Activated gamma-delta T cell treated with Interleukin-2 at 50 U/mL for 16 hours (primary cell): ENCODE results near the gene ARHGAP33.
A peak's percentile ranks its signal among the peaks of the same experiment; 100 is the strongest.

Experiments
- DNase-seq: peaks from one replicate; pipeline ENCODE4 v3.0.0-alpha.2; 2020

Gene ARHGAP33

DNA sequence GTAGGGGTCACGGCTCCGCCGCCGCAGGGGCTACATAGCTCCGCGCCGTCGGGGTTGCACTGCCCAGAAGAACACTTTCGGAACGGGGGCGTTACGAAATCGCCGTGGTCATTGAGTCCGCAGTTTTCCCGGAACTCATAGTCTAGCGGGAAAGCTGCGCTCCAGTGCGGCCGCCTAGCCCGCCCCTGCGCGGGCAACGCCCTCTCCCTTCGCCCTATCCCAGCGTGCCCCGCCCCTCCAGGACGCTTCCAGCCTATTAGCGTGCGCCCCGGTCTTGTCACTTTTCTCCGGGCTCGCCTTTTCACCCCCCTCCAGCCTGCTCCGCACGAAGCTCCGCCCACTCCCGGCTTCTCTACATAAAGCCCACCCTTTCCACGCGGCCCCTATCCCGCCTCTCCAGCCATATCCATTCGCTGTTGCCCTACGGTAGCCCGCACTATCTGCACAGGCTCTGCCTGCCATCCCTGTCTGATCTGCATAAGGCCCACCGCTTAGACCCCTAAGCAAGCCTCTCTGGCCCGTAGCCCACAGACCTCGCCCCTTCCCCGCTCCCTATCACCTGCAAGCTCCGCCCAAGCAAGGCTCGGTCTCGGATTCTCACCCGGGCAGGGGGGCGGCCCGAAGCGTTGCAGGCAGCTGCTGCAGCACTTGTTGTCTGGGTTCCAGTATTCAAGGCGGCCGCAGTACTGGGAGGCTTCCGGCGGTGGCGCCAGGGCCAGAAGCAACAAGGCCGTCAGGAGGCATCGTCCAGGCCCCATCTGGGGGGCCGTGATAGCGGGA, 34.8 kb upstream of the ARHGAP33 start:
- DNase-seq: peak; percentile 96

DNA sequence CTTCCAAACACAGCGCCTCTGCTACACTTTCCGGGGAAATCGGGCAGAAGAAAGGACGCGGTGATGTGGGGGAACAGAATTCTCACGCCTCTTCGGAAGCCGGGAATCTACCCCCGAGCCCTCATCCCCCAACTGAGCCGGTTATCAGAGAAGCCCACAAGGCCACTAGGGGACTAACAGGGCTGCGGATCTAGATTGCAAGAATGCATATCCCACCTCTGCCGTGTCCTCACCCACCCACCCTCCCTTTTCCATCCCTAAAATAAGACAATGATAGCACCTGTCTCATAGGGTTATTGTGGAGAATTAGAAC, 34.2 kb upstream of the ARHGAP33 start:
- DNase-seq: no peak

DNA sequence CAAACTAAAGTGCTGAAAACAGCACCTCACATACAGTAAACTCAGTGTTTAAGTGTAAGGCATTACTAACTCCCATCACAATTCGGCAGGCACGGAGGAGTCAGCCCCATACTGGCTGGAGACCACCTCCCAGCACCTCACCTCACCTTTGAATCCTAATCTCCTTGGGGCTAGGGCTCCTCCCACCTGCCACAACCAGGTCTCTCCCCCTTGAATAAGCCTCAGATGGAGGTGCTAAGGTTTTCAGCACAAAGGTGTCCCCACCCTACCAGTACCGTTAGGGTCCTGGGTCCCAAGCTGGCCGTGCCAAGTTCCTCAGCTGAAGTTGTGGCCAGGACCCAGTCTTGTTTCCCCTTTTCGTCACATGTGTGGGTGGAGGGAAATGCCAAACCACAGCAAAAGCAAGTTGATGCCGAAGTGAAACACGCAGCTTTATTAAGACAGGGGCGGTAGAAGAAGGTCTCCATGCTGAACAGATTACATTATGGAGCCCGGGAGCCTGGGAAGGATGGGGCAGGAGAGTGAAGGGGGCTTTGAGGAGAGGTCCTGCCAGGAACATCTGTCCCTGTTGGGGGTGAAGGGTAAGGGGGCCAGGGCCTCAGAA, 33.1 kb upstream of the ARHGAP33 start, which contains the start of gene IGFLR1:
IGFLR1 (minus strand) TSS at position 332 of the 604 bp plus-strand sequence. CDS start 1,272 bp downstream, outside the sequence.
- DNase-seq: peak; percentile 66

DNA sequence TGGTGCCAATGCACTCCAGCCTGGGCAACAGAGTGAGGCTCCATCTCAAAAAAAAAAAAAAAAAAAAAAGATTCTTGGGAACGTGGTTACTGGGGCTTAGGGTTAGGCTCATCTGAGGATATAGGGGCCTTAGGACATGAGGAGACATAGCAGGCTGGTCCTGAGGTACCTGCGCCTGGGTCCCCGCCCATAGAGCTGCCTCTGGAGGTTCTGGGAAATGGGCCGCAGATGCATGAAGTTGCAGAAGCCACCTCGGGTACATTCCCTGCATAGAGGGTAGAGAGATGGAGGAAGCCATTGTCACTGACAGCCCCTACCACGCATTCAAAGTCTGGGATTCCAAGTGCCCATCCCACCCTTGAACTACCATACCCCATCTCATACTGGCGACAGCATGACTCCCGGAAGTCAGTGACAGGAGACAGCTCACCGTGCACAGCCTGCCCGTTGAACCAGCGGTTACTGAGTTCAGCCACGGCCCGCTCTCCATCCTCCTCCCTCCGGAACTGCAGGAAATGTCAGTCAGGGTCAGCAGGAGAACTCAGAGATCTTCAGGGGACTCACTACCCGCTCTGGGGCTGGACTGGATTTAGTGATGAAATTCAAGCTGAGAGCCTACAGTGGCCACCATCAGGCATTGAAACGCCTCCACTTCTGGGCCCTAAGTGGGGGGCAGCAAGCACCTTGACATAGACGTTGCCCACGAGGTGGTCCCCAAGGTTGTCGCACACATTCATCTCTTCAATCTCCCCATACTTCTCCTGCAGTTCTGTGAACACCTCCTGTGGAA, 31.5 kb upstream of the ARHGAP33 start:
- no peak for DNase-seq

DNA sequence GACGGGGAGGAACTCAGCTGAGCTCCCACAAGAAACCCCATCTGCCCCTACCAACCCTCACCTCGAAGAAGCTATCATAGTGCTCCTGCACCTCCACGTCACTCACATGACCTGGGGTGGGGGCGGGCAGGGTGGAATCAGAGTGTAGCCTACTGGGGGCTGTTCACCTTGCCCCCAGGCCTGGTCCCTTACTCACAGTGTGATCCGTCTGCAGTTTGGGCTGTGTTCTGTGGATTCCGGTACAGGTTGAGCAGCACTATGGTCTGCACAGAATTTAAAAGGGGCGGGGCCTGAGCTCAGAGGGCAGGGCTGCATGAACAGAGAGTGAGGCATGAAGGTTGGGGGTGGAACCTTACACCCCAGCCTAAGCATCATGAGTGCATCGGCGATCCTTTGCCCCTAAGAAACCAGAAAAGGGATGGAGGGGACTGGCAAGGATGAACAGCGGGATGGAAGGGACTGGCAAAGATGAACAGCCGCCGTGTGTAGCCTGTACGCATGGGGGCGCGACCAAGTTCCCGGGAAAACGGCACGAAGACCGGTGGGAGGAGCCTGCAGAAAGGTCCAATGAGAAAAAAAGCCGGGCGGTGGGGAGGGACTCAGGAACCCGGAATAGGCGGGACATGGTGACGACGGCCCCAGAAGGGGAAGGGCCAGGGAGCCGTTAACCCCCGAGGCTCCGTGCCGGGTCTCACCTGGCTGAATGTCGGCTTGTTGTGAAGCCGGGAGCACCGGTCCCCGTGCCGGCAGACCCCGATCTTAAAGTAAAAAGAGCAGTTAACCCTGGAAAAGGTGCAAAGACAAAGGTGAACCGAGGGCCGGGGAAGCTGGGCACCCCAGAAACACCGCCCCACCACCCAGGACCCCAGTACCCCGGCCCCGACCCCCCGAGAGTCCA, 30.7 kb upstream of the ARHGAP33 start:
- peak; percentile 91 for DNase-seq

DNA sequence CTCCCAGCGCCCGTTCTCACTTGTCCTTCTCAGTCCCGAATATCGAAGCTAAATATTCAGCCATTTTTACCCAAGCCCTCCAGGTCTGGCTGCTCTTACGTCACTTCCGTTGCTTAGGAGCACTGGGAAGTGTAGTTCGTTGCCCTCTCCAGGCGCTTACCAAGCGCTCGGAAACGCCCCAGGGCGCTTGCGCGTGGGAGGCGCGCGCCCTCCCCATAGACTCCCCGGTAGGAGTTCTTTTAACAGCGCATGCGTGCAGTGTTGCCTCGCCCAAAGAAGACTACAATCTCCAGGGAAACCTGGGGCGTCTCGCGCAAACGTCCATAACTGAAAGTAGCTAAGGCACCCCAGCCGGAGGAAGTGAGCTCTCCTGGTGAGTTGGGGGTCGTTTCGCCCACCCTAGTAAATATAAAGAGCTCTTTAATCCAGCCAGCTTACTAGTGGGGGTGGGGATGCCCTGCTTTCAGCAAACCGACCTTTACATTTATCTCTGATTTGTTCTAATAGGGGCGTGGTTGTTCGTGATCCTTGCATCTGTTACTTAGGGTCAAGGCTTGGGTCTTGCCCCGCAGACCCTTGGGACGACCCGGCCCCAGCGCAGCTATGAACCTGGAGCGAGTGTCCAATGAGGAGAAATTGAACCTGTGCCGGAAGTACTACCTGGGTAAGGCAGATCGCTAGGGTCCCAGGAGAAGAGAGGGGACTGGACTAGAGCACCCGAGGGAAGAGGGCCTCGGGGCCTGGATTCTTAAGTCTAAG, 29.9 kb upstream of the ARHGAP33 start, which contains the start of the genes PSENEN and U2AF1L4:
PSENEN (plus strand) TSS at position 324 of the 759 bp plus-strand sequence; CDS start at position 604, 280 bp downstream.
U2AF1L4 (minus strand) TSS at position 91 of the 759 bp plus-strand sequence; CDS start at position 64, 27 bp downstream.
- peak; percentile 96 for DNase-seq

DNA sequence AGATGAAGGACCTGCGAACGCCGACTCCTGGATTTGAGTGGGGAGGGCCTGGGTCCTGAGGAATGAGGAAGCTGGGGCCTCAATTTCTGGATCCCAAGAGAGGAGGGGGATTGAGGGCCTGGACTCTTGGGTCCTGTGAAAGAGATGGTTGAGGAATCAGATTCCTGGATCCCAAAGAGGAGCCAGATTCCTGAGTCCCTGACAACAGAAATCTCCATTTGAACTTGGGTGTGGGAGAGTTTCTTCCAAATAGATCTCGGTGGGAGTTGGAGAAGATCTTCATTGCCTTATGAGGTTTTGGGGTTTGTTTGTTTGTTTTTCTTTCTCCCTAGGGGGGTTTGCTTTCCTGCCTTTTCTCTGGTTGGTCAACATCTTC, 29.3 kb upstream of the ARHGAP33 start:
- no peak for DNase-seq

DNA sequence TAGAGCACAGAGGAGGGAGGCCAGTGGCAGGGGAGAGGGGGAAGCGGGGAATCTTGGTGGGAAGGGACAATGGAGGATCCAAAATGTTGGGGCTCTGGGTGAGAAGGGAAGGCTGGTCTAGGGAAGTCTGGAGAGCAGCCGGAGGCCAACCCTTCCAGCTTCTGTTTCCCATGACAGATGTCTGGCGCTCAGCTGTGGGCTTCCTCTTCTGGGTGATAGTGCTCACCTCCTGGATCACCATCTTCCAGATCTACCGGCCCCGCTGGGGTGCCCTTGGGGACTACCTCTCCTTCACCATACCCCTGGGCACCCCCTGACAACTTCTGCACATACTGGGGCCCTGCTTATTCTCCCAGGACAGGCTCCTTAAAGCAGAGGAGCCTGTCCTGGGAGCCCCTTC, 28.8 kb upstream of the ARHGAP33 start:
- DNase-seq: no peak

DNA sequence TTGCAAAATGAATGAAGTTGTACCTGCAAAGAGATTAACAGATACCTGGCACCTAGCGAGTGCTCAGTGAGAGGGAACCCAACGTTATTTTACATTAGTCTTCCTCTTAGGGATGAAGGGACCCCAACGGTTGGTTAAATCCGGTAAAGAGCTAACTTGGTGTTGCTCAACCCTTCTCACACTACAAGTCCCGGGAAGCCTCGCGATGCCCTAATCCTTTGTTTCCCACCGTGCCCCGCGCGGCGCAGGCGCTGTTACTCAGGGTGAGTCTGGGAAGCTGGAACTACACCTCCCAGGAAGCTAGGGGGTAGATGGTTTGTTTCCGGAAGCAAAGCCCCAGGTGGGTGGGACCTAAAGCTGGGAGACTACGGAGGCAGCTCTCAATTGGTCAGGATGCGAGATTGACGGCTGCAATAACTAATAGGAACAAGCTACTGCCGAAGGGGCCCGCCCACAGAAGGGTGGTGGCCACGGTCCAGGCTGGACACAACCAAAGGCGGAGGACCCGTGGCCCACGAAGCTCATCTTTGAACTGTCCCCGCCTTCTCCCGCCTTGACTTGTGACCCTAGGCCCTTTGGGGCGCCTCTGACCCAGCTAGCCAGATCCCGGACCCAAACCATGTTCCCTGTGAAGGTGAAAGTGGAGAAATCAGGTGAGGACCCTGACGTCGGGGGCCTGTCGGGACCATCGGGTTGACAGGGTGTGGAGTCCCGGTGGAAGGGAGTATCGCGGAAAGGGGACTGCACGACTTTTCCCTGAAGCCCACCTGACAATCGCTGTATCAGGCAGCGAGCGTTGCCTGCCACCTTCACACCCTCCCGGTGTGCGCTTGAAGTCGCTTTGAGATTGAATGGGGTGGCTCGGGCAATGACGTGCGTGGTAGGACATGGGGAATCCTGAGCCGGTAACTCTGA, 27.0 kb upstream of the ARHGAP33 start, which contains the start of gene LIN37:
LIN37 (plus strand) TSS at position 471 of the 915 bp plus-strand sequence; CDS start at position 620, 149 bp downstream.
- DNase-seq: peak; percentile 98

DNA sequence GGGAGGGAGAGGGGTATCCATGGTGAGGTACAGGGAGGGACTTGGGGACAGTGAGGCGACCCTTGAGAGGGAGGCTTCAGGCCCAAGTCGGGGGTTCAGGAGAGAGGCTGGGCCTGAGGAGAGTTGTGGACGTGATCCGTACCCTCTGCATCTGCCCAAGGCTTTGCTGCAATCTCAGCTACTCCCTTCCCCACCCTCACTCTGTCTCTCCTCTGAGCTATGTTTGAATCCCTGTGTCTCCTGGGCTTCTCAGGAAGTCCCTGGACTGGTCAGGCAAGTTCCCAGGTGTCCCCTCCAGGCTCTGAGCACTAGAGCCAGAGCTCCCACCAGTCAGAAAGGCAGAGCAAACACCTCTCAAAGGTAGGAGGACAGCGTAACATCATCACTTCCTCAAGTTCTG, 25.2 kb upstream of the ARHGAP33 start:
- no peak for DNase-seq

DNA sequence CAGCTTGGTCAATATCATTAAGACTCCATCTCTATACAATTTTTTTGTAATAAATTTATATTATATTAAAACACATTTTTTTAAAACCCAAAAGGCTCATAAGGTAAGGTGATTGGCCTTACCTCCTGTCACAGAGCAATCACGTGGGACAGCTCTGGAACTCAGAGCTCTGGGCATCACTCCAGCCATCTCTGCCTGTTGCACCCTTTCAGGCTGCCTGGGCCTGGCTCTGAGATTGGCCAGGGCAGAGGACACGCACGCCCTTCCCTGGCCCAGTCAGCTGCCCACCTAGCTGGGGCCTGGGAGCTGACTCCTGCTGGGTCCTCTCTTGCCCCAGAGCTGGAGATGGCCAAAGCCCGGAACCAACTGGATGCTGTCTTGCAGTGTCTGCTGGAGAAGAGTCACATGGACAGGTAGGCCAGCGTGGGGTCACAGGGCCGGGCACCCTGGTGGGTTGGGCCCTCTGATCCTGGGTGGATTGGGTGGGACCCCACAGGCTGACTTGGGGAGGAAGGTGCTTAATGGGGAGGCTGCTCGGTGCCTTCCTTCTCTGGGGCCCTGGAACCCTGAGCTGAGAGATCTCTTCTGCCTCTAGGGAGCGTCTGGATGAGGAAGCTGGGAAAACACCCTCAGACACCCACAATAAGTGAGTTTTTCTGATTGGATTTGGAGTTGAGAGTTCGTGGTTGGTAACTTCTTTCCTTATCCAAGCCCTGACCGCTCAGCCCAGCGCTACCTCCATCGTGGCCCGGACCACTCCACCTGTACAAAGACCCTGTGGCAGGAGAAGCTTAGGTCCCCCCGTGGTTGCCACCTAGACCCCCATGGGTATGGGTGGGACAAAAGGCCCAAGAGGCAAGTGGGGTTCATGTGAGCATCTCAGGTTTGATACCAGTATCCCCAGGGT, 23.3 kb upstream of the ARHGAP33 start:
- no peak for DNase-seq

DNA sequence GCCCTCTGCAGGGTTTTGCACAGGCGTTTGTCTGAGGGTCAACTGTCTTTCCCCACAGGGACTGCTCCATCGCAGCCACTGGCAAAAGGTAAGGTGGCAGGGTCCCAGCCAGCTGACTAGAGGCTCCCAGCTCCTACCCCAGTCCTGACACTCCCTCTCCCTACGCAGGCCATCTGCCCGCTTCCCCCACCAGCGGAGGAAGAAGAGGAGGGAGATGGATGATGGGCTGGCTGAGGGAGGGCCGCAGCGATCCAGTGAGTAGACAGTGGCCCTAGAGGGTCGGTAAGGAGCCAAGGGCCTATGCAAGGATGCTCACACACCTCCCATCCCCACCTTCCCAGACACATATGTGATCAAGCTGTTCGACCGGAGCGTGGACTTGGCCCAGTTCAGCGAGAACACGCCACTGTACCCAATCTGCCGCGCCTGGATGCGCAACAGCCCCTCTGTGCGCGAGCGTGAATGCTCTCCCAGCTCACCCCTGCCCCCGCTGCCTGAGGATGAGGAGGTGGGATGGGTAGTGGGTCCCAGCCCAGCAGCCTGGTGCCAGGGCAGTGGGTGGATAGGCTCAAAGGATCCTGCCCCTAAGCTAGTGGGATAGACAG, 22.5 kb upstream of the ARHGAP33 start:
- no peak for DNase-seq

DNA sequence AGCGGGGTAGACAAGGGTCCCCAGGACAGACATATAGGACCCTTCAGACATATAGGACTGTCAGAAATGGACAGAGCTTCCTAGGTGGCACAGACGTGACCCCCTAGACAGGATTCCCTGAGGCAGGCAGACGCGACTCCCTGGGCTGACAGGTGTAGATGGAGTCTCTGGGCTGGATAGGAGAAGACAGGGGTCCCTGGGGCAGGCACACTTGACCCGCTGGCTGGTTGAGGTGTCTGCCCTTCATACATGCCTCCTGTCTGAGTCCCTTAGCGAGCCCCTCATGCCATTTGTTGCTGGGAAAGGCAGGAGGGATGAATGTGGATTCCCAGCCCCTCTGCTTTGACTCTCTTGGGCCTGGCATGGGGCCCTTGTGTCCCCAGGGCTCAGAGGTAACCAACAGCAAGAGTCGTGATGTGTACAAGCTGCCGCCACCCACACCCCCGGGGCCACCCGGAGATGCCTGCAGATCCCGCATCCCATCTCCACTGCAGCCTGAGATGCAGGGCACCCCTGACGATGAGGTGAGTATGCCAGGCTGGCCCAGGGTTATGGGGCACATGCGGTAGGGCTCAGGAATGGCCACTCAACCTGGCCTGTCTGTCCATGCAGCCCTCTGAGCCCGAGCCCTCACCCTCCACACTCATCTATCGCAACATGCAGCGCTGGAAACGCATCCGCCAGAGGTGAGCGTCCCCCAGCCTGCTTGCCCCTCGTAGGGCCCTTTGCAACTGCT, 21.6 kb upstream of the ARHGAP33 start:
- DNase-seq: no peak

DNA sequence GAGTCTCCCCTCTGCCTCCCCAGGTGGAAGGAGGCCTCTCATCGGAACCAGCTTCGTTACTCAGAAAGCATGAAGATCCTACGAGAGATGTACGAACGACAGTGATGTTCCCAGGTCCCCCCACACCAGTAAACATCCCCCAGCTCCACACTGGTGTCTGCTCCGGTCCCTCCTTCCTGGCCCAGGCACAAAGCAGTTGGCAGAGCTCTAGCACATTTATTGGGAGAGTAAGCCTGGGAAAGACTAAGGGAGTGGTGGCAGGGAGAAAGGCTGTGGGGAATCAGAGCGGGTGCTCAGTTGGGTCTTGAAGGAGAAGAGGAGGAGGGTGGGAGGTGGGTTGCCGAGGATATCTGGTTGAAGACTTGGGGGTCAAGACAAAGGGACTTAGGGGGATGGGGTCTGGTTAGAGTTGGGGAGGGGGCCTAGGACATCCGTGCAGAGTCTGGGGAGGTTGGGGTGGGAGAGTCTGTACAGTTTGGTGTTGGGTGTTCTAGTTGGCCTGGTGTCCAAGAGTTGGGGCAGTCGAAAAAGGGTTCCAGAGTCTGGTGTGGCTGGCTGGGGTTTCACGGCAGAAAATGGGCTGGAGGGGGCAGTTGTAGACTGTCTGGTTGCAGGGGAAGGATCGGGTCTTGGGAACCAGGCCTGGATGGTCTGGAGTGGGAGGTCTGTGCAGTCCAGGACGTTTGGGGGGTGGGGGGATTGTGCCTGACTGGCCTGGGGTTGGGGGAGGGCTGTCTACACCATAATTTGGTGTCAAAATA, 20.8 kb upstream of the ARHGAP33 start:
- DNase-seq: no peak

DNA sequence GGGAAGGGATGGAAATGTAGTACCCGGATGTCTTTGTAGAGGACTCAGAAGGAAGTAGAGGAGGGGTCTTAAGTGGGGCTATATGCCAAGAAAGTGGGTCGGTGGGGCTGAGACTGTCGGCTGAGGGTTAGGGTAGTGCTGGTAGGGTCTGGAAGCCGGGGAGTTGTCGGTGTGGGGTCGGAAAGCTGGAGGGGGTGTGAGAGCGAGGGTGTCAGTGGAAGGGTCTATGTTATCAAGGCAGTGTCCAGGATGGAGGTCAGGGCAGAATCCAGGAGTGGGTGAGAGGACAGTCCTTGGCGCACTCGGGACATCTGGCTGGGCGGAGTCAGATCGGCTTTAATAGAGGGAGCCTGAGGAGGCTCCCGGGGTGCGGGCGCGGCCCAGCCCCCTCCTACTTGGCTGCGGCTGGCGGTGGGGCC, 20.2 kb upstream of the ARHGAP33 start:
- DNase-seq: no peak

DNA sequence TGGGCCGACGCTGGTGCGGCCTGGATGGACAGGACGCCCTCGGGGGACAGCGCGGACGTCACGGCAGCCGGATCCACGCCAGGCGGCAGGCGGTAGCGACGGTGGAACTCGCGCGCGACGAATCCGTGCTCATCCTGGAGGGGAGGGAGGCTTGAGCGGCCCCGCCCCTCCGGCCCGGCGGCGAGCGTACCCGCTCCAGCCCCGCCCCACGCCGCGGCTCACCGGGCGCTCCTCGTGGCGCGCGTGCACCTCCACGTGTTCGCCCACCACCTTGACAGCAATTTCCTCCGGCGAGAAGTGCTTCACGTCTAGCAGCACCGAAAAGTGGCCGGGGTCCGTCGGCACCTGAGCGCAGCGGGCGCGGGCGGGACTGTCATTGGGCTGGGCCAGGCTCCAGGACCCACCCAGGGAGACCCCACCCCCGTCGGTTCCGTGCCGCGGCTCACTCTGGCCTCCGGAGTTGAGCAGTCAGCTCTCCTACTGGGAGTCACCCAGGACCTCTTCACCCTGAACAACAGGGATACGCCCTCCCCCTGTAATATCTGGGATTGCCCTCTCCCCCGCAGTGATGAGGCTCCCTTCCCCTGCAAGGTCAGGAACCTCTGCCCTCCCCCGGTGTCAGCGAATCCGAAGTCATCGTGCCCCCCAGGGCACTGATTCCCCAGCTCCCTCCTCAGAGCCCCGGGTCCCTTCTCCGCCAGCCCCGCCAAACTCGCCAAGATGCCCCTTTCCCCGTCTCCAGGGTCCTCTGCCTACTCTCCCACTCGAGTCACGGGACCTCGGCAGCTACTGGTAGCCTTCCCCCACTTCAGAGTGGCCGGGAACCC, 19.6 kb upstream of the ARHGAP33 start:
- peak; percentile 40 for DNase-seq
